Measurements from ENCODE around the gene MAP2K5. TPM values are rescaled to one million over a fixed set of nuclear protein-coding genes. Genes with fewer than 3 reads are reported as not detected.

Gene MAP2K5
- total RNA-seq, 1 donor from 2014 or later: 29.8 TPM

DNA sequence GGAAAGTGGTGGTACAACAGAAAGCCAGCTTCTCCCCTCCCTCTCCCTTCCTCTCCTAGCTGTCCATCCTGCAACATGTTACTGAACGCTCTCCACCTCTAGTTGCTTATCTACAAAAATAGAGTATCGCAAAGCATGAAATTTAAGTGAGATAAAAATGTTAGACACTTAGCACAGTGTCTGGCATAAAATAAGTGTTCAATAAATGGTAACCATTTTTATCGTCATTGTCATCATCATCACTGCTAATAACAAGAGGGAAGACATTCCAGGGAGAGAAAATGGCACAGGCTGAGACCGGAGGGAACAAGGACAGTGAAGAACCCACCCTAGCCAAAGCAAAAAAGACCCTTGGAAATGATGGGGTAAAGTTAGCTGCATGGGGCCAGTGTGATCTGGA, 244.1 kb downstream of the MAP2K5 start:
- H3K36me3 Mint-ChIP-seq: peaks cover 5% of the 10 kb centered on the region
- peaks cover 3% of the 10 kb centered on the region for H3K27me3 Mint-ChIP-seq (ENCODE audit: low read depth)
- peaks cover under 1% of the 10 kb centered on the region for H3K4me1 Mint-ChIP-seq
- no peak for DNase-seq (ENCODE audit: low spot score in 2 of 2, unreplicated experiment in 2 of 2)
- no peak overlapping the region for H3K4me3 Mint-ChIP-seq
- no peak overlapping the region for H3K27ac Mint-ChIP-seq
- no peaks in the 10 kb centered on the region for H3K9me3 Mint-ChIP-seq
- TF ChIP-seq, protein P1, sequence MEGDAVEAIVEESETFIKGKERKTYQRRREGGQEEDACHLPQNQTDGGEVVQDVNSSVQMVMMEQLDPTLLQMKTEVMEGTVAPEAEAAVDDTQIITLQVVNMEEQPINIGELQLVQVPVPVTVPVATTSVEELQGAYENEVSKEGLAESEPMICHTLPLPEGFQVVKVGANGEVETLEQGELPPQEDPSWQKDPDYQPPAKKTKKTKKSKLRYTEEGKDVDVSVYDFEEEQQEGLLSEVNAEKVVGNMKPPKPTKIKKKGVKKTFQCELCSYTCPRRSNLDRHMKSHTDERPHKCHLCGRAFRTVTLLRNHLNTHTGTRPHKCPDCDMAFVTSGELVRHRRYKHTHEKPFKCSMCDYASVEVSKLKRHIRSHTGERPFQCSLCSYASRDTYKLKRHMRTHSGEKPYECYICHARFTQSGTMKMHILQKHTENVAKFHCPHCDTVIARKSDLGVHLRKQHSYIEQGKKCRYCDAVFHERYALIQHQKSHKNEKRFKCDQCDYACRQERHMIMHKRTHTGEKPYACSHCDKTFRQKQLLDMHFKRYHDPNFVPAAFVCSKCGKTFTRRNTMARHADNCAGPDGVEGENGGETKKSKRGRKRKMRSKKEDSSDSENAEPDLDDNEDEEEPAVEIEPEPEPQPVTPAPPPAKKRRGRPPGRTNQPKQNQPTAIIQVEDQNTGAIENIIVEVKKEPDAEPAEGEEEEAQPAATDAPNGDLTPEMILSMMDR (IDR thresholded peaks at IDR 0.05; ENCODE audit: unreplicated experiment): no peak

- no peak for DNase-seq (ENCODE audit: low spot score in 2 of 2, unreplicated experiment in 2 of 2)
- TF ChIP-seq, protein P1 (IDR thresholded peaks at IDR 0.05; ENCODE audit: unreplicated experiment): no peak
- Mint-ChIP-seq H3K9me3 (no peaks in the 10 kb centered on the region), H3K27ac (no peak overlapping the region), H3K27me3 (ENCODE audit: low read depth) (no peaks in the 10 kb centered on the region), H3K36me3 (peaks cover 1% of the 10 kb centered on the region), H3K4me3 (no peak overlapping the region), H3K4me1 (peaks cover 8% of the 10 kb centered on the region)
Observed at GRCh38 chr15:67788986-67789385, 246.5 kb downstream of the MAP2K5 start.

DNA sequence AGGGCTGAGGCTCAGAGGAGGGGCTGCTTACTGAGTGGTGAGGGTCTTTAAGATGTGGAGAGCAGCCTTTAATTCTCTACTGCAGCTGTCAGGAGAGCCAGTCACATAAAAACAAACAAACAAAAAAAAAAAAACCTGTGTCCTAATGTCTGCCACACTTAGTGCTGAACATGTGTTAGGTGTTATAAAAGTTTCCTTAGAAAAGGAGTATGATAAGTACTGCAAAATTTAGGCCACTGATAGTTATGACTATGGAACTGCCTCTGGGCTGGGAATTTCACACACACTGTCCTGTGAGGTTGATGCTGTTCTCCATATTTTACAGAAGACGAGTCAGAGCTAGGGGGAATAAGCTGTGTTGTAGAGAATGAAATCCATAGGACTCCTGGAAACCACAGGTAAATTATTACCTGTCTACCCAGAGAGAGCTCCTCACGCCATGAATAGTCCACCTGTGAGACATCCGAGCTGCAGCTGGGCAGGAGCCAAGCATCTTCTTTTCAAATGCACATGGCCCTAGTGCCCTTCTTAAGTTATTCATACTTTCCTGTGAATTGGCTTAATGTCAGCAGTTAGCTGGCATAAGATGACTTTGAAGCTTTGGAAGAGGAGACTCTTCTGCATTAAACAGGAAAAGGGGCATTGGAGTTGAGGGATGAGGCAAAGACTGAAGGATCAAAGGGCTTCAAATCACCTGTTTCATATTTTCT, 248.3 kb downstream of the MAP2K5 start:
- Mint-ChIP-seq H3K4me3 (no peak overlapping the region), H3K27me3 (ENCODE audit: low read depth) (no peaks in the 10 kb centered on the region), H3K36me3 (peaks cover 13% of the 10 kb centered on the region), H3K9me3 (peaks cover 10% of the 10 kb centered on the region), H3K4me1 (peaks cover 8% of the 10 kb centered on the region), H3K27ac (no peak overlapping the region)
- TF ChIP-seq, protein P1 (IDR thresholded peaks at IDR 0.05; ENCODE audit: unreplicated experiment): no peak
- no peak for DNase-seq (ENCODE audit: low spot score in 2 of 2, unreplicated experiment in 2 of 2)

- peaks cover 15% of the 10 kb centered on the region for H3K9me3 Mint-ChIP-seq
- no peak for DNase-seq (ENCODE audit: low spot score in 2 of 2, unreplicated experiment in 2 of 2)
- H3K27ac Mint-ChIP-seq: no peak overlapping the region
- peaks cover 17% of the 10 kb centered on the region for H3K36me3 Mint-ChIP-seq
- no peak overlapping the region for H3K4me3 Mint-ChIP-seq
- H3K27me3 Mint-ChIP-seq (ENCODE audit: low read depth): no peaks in the 10 kb centered on the region
- peaks cover 8% of the 10 kb centered on the region for H3K4me1 Mint-ChIP-seq
- TF ChIP-seq, protein P1 (IDR thresholded peaks at IDR 0.05; ENCODE audit: unreplicated experiment): no peak
Observed at GRCh38 chr15:67792250-67792942, 249.9 kb downstream of the MAP2K5 start.

- Mint-ChIP-seq H3K4me3 (no peak overlapping the region), H3K27me3 (ENCODE audit: low read depth) (no peaks in the 10 kb centered on the region), H3K4me1 (peaks cover 17% of the 10 kb centered on the region), H3K9me3 (peaks cover 15% of the 10 kb centered on the region), H3K36me3 (peaks cover 16% of the 10 kb centered on the region), H3K27ac (no peak overlapping the region)
- TF ChIP-seq, protein P1 (IDR thresholded peaks at IDR 0.05; ENCODE audit: unreplicated experiment): no peak
- no peak for DNase-seq (ENCODE audit: low spot score in 2 of 2, unreplicated experiment in 2 of 2)
Observed at GRCh38 chr15:67794832-67795574, 252.5 kb downstream of the MAP2K5 start.
